IMR-90 (cell line): ENCODE data around the gene NWD2.

Experiments
- BHLHE40 ChIP-seq: fragments of 150-350 bp; IDR thresholded peaks from 2 replicates; pipeline ENCODE4 v1.6.1; 2016; ENCODE audit warnings: mild to moderate bottlenecking, low read depth, low read length
- CEBPB ChIP-seq: IDR thresholded peaks from 2 replicates; pipeline ENCODE4 v1.6.1; 2012; ENCODE audit warnings: low read depth, low read length, improper control_type of control experiment
- CHD1 ChIP-seq: IDR thresholded peaks from 2 replicates; pipeline ENCODE4 v1.6.1; 2012; ENCODE audit warnings: low read depth, low read length, improper control_type of control experiment
- FOS ChIP-seq: fragments of 150-350 bp; IDR thresholded peaks from 2 replicates; pipeline ENCODE4 v1.6.1; 2016; ENCODE audit warnings: low read depth, low read length
- MAFK ChIP-seq: IDR thresholded peaks from 2 replicates; pipeline ENCODE4 v1.6.1; 2012; ENCODE audit warnings: low read depth, low read length, improper control_type of control experiment
- MAZ ChIP-seq: IDR thresholded peaks from 2 replicates; pipeline ENCODE4 v1.6.1; 2012; ENCODE audit warnings: low read depth, mild to moderate bottlenecking, low read length, improper control_type of control experiment, moderate library complexity, borderline replicate concordance
- MXI1 ChIP-seq: IDR thresholded peaks from 2 replicates; pipeline ENCODE4 v1.6.1; 2012; ENCODE audit warnings: low read depth, mild to moderate bottlenecking, low read length, moderate library complexity, borderline replicate concordance
- POLR2A ChIP-seq: IDR thresholded peaks from 2 replicates; pipeline ENCODE4 v1.6.1; 2012; ENCODE audit warnings: mild to moderate bottlenecking, low read depth, low read length
- RAD21 ChIP-seq: IDR thresholded peaks from 2 replicates; pipeline ENCODE4 v1.6.1; 2012; ENCODE audit warnings: low read length, improper control_type of control experiment
- RCOR1 ChIP-seq: IDR thresholded peaks from 2 replicates; pipeline ENCODE4 v1.6.1; 2012; ENCODE audit warnings: mild to moderate bottlenecking, low read length, improper control_type of control experiment; ENCODE audit not compliant: insufficient replicate concordance
- RFX5 ChIP-seq: IDR thresholded peaks from 2 replicates; pipeline ENCODE4 v1.8.0; 2012; ENCODE audit warnings: low read depth, mild to moderate bottlenecking, low read length, moderate library complexity
- SMC3 ChIP-seq: fragments of 150-350 bp; IDR thresholded peaks from 2 replicates; pipeline ENCODE4 v1.6.1; 2016; ENCODE audit warnings: low read depth, mild to moderate bottlenecking, antibody characterized with exemption, low read length, moderate library complexity
- TF ChIP-seq, protein P1 (sequence below): conservative IDR thresholded peaks from 2 replicates; pipeline ENCODE4 v1.5.1; 2012; ENCODE audit warnings: mild to moderate bottlenecking, low read depth, low read length, improper control_type of control experiment
- TF ChIP-seq, protein P2 (sequence below): fragments of 150-350 bp; IDR thresholded peaks from 2 replicates; pipeline ENCODE4 v1.6.1; 2017; ENCODE audit warnings: mild to moderate bottlenecking, antibody characterized with exemption, low read length, low read depth

GRCh38 chr4:37421614-37422013 is 177.1 kb downstream of the NWD2 start:
- TF ChIP-seq, protein P1, sequence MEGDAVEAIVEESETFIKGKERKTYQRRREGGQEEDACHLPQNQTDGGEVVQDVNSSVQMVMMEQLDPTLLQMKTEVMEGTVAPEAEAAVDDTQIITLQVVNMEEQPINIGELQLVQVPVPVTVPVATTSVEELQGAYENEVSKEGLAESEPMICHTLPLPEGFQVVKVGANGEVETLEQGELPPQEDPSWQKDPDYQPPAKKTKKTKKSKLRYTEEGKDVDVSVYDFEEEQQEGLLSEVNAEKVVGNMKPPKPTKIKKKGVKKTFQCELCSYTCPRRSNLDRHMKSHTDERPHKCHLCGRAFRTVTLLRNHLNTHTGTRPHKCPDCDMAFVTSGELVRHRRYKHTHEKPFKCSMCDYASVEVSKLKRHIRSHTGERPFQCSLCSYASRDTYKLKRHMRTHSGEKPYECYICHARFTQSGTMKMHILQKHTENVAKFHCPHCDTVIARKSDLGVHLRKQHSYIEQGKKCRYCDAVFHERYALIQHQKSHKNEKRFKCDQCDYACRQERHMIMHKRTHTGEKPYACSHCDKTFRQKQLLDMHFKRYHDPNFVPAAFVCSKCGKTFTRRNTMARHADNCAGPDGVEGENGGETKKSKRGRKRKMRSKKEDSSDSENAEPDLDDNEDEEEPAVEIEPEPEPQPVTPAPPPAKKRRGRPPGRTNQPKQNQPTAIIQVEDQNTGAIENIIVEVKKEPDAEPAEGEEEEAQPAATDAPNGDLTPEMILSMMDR = no peak
- no peak for TF ChIP-seq RCOR1
- TF ChIP-seq BHLHE40 = no peak
- no peak for TF ChIP-seq CHD1
- TF ChIP-seq POLR2A = no peak
- TF ChIP-seq FOS = no peak
- no peak for TF ChIP-seq MXI1
- TF ChIP-seq MAFK = no peak
- TF ChIP-seq, protein P2, sequence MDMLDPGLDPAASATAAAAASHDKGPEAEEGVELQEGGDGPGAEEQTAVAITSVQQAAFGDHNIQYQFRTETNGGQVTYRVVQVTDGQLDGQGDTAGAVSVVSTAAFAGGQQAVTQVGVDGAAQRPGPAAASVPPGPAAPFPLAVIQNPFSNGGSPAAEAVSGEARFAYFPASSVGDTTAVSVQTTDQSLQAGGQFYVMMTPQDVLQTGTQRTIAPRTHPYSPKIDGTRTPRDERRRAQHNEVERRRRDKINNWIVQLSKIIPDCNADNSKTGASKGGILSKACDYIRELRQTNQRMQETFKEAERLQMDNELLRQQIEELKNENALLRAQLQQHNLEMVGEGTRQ = no peak
- no peak for TF ChIP-seq CEBPB
- TF ChIP-seq RAD21 = no peak
- TF ChIP-seq RFX5 = no peak
- no peak for TF ChIP-seq SMC3
- no peak for TF ChIP-seq MAZ
